MCF 10A (cell line): ENCODE data around the gene GFI1B. TPM values are rescaled to one million over a fixed set of nuclear protein-coding genes. Genes with fewer than 3 reads are reported as not detected.

Experiments used
- Bru-seq: library from RNA; stranded (reverse); fragments of 400-500 nt; gene quantifications from one replicate; lab custom pipeline; 2021; lab: Mats Ljungman, UMichigan
- BruChase-seq, 2 experiments: library from RNA; stranded (reverse); fragments of 400-500 nt; gene quantifications; one replicate each; lab custom pipeline; 2021; lab: Mats Ljungman, UMichigan
- BruUV-seq: library from RNA; stranded (reverse); fragments of 400-500 nt; replicated peaks from 2 replicates; lab custom pipeline; 2021; lab: Mats Ljungman, UMichigan
- CTCF ChIA-PET: fragments of 300-600 bp; sonication (Branson Sonifier 250); formaldehyde crosslinking; extraction: SDS; loops from one replicate; lab custom pipeline; 2021; ENCODE audit warnings: antibody characterized with exemption, inconsistent platforms; lab: Yijun Ruan, JAX
- POLR2A ChIA-PET: fragments of 300-600, 350-650 bp; sonication (Branson Sonifier 250); formaldehyde crosslinking; extraction: SDS; loops from one replicate; lab custom pipeline; 2020; ENCODE audit warnings: antibody characterized with exemption, inconsistent platforms; lab: Yijun Ruan, JAX
- DNase-seq: peaks from one replicate; pipeline ENCODE4 v3.0.0-alpha.2; 2018; ENCODE audit not compliant: unreplicated experiment
- H3K27ac Mint-ChIP-seq: one replicate; pipeline ENCODE4 v1.8.0; 2022; ENCODE audit warnings: mild to moderate bottlenecking, low read depth, mixed read lengths; ENCODE audit not compliant: unreplicated experiment
- H3K27me3 Mint-ChIP-seq: one replicate; pipeline ENCODE4 v1.8.0; 2022; ENCODE audit warnings: mixed read lengths; ENCODE audit not compliant: insufficient read depth, unreplicated experiment
- H3K36me3 Mint-ChIP-seq: one replicate; pipeline ENCODE4 v1.8.0; 2022; ENCODE audit warnings: mild to moderate bottlenecking, moderate library complexity, mixed read lengths; ENCODE audit not compliant: insufficient read depth, unreplicated experiment
- H3K4me1 Mint-ChIP-seq: one replicate; pipeline ENCODE4 v1.8.0; 2022; ENCODE audit warnings: mixed read lengths; ENCODE audit not compliant: insufficient read depth, unreplicated experiment
- H3K4me3 Mint-ChIP-seq: one replicate; pipeline ENCODE4 v1.8.0; 2022; ENCODE audit warnings: mild to moderate bottlenecking, moderate library complexity, mixed read lengths; ENCODE audit not compliant: unreplicated experiment
- H3K9me3 Mint-ChIP-seq: one replicate; pipeline ENCODE4 v1.8.0; 2022; ENCODE audit warnings: mixed read lengths; ENCODE audit not compliant: unreplicated experiment
- CTCF ChIP-seq: fragments of 200-600 bp; IDR thresholded peaks from one replicate; pipeline ENCODE4 v1.8.0; 2022; ENCODE audit warnings: antibody characterized with exemption, mild to moderate bottlenecking; ENCODE audit not compliant: unreplicated experiment
- intact Hi-C: fragments of 100-400 bp; cut with micrococcal nuclease; formaldehyde crosslinking; loops from 2 replicates; pipeline ENCODE4 v1.14.1; 2022
- long read RNA-seq: library from polyadenylated mRNA; stranded (forward); transcript quantifications from one replicate; pipeline ENCODE4 v2.0.0, GENCODE V29; 2022
- total RNA-seq: library from RNA; stranded (reverse); gene quantifications from 2 replicates; pipeline ENCODE4 v1.2.3, GENCODE V29; 2022

GFI1B gene
- not detected in 2 replicates for total RNA-seq
- percentile 6 among the genes with signal in this experiment for Bru-seq, nascent RNA
- BruChase-seq, experiment 1, labeled RNA remaining after a 6-hour chase: percentile 6 among the genes with signal in this experiment
- not detected for BruChase-seq, experiment 2, labeled RNA remaining after a 2-hour chase
- long read RNA-seq: 0 reads

- DNase-seq: no peak
- Mint-ChIP-seq H3K27ac (no peak within 1 kb of the TSS), H3K27me3 (peaks cover 70% of the 10 kb centered on the region), H3K4me1 (no peaks in the 10 kb centered on the region), H3K36me3 (no peaks in the 10 kb centered on the region), H3K9me3 (no peaks in the 10 kb centered on the region), H3K4me3 (no peak within 1 kb of the TSS)
- BruUV-seq: no TSS peak
- TF ChIP-seq CTCF: no peak
- POLR2A ChIA-PET: interaction anchor here (0.6 kb wide), 1 partner anchor 52 kb away, joined by 4 read pairs; no protein-coding TSS in a partner anchor
- CTCF ChIA-PET: interaction anchor here (0.5 to 1.7 kb wide), 8 partner anchors 9 to 939 kb away, joined by 3 to 7 read pairs (median 4); no protein-coding TSS in a partner anchor
- intact Hi-C loops: loop anchor here (5.0 kb wide), 1 partner anchor 169 kb away; no protein-coding TSS in a partner anchor
These were observed at the start of gene GFI1B for GRCh38 chr9:132978451-132979131. GFI1B (plus strand) TSS chr9:132978694; CDS start chr9:132986679, 7,985 bp downstream.

GRCh38 chr9:132931178-132931735, 47.2 kb upstream of the GFI1B start:
- Mint-ChIP-seq H3K4me3 (no peak overlapping the region), H3K4me1 (no peaks in the 10 kb centered on the region), H3K36me3 (peaks cover 59% of the 10 kb centered on the region), H3K9me3 (no peaks in the 10 kb centered on the region), H3K27ac (no peak overlapping the region), H3K27me3 (no peaks in the 10 kb centered on the region)
- DNase-seq: no peak
- no TSS peak for BruUV-seq
- intact Hi-C loops: no loop called here
- ChIA-PET POLR2A (no interaction called here), CTCF (interaction anchor here (1.1 kb wide), 1 partner anchor 30 kb away, joined by 3 read pairs; no protein-coding TSS in a partner anchor)
- no peak for TF ChIP-seq CTCF

GRCh38 chr9:132935026-132935425, 43.5 kb upstream of the GFI1B start:
- Mint-ChIP-seq H3K27ac (no peak overlapping the region), H3K4me3 (no peak overlapping the region), H3K4me1 (peaks cover 5% of the 10 kb centered on the region), H3K36me3 (peaks cover 21% of the 10 kb centered on the region), H3K9me3 (no peaks in the 10 kb centered on the region), H3K27me3 (no peaks in the 10 kb centered on the region)
- TF ChIP-seq CTCF: no peak
- CTCF ChIA-PET: interaction anchor here (0.6 to 1.5 kb wide), 5 partner anchors 34 to 462 kb away, joined by 3 to 4 read pairs (median 3); no protein-coding TSS in a partner anchor
- no TSS peak for BruUV-seq
- POLR2A ChIA-PET: interaction anchor here (0.8 to 2.8 kb wide), 2 partner anchors 9 to 14 kb away, joined by 5 to 25 read pairs; partner anchors contain the start of gene TSC1
- DNase-seq: no peak
- intact Hi-C loops: no loop called here

GRCh38 chr9:132937463-132937901, 41.0 kb upstream of the GFI1B start:
- POLR2A ChIA-PET: no interaction called here
- intact Hi-C loops: no loop called here
- no TSS peak for BruUV-seq

More at GRCh38 chr9:132937463-132937901, 41.0 kb upstream of the GFI1B start:
- no peak overlapping the region for H3K27ac Mint-ChIP-seq
- no peaks in the 10 kb centered on the region for H3K9me3 Mint-ChIP-seq
- H3K4me3 Mint-ChIP-seq: no peak overlapping the region
- CTCF ChIA-PET: no interaction called here
- TF ChIP-seq CTCF: no peak
- DNase-seq: no peak
- peaks cover 16% of the 10 kb centered on the region for H3K36me3 Mint-ChIP-seq
- peaks cover 5% of the 10 kb centered on the region for H3K4me1 Mint-ChIP-seq
- H3K27me3 Mint-ChIP-seq: no peaks in the 10 kb centered on the region
